Activated T-helper 2 cell treated with anti-CD3 and anti-CD28 coated beads, Interferon-gamma antibody, Interleukin-2, Interleukin-4, amounts not matched to agents 10 μg/mL and 5 μg/mL and 100 μg/mL, durations not matched to agents 14 hours and 24 hours and 36 hours (primary cell): ENCODE measurements around the gene SIRPB2. TPM values are rescaled to one million over a fixed set of nuclear protein-coding genes. Genes with fewer than 3 reads are reported as not detected.

Source experiments
- DNase-seq: peaks from one replicate; pipeline ENCODE4 v3.0.0; 2021; ENCODE audit warnings: low spot score
- H3K27ac Mint-ChIP-seq: one replicate; pipeline ENCODE4 v1.8.0; 2021; ENCODE audit warnings: mixed read lengths
- H3K27me3 Mint-ChIP-seq: one replicate; pipeline ENCODE4 v1.8.0; 2021; ENCODE audit warnings: low read depth, mixed read lengths
- H3K36me3 Mint-ChIP-seq: one replicate; pipeline ENCODE4 v1.8.0; 2021; ENCODE audit warnings: low read depth, mixed read lengths
- H3K4me1 Mint-ChIP-seq: one replicate; pipeline ENCODE4 v1.8.0; 2021; ENCODE audit warnings: low read depth, mixed read lengths
- H3K4me3 Mint-ChIP-seq: one replicate; pipeline ENCODE4 v1.8.0; 2021; ENCODE audit warnings: low read depth, mild to moderate bottlenecking, moderate library complexity, mixed read lengths
- H3K9me3 Mint-ChIP-seq: one replicate; pipeline ENCODE4 v1.8.0; 2021; ENCODE audit warnings: mixed read lengths
- intact Hi-C: fragments of 100-400 bp; cut with micrococcal nuclease; formaldehyde crosslinking; loops from one replicate; pipeline ENCODE4 v1.15.1; 2023
- total RNA-seq: library from RNA; stranded (reverse); gene quantifications from 2 replicates; pipeline ENCODE4 v1.2.3, GENCODE V29; 2022

Gene SIRPB2
- not detected in 2 replicates for total RNA-seq

DNA sequence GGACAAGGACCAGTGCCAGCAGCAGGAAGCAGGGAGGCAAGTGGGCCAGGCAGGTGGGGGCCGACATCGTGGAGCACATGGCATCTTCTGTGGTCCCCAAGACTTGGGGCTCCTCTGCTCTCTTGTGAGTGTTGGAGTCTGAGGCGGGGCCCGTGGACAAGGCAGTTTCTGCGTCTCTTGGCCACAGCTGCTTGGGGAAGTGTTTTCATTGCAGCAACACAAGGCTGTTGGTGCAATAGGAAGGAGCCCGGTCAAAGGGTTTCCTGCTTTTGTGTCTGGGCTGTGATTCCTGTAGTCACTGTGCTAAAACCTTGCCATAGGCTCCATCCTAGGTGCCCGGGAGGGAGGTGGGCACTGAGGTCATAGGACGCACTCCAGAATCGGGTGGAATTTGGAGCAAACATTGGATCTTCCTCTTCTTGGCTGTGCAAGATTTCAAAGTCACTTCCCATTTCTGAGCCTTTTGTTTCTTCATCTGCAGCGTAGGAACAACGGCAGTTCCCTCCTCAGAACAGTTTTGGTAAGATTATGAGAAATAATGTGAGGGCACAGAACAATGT lies at the start of gene SIRPB2:
TSS of gene SIRPB2 (minus strand) at position 140 of the 560 bp plus-strand sequence. CDS start at position 79, 61 bp downstream.
- no peak within 1 kb of the TSS for H3K27ac Mint-ChIP-seq
- no peak for DNase-seq
- no peaks in the 10 kb centered on the region for H3K9me3 Mint-ChIP-seq
- no peaks in the 10 kb centered on the region for H3K36me3 Mint-ChIP-seq
- H3K4me3 Mint-ChIP-seq = no peak within 1 kb of the TSS
- peaks cover 4% of the 10 kb centered on the region for H3K4me1 Mint-ChIP-seq
- intact Hi-C loops = no loop called here
- peaks cover 54% of the 10 kb centered on the region for H3K27me3 Mint-ChIP-seq

DNA sequence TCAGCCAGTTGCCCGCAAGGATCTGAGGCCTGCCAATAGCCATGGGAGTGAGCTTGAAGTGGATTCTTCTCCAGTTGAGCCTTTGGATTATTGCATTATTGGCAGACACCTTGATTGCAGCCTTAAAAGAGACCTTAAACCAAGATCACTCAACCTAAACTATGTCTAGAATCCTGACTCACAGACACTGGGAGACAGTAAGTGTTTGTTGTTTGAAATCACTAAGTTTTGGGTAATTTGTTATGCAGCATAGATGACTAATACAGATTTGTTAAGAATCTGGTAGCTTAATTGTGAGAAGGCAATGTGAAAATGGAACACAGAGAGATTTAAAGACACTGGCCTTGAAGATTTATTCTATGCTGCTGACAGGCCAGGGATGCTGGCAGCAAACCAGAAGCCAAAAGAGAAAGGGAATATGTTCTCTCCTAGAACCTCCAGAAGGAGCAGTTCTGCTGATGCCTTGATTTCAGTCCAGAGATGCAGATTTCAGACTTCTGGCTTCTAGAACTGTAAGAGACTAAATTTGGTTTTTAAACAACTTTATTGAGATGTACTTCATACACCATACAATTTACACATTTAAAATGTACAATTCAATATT lies 48.7 kb upstream of the SIRPB2 start:
- H3K27me3 Mint-ChIP-seq = peaks cover 16% of the 10 kb centered on the region
- intact Hi-C loops = no loop called here
- H3K36me3 Mint-ChIP-seq = no peaks in the 10 kb centered on the region
- peaks cover 7% of the 10 kb centered on the region for H3K4me1 Mint-ChIP-seq
- H3K27ac Mint-ChIP-seq = no peak overlapping the region
- no peak overlapping the region for H3K4me3 Mint-ChIP-seq
- peaks cover 11% of the 10 kb centered on the region for H3K9me3 Mint-ChIP-seq
- DNase-seq = no peak

DNA sequence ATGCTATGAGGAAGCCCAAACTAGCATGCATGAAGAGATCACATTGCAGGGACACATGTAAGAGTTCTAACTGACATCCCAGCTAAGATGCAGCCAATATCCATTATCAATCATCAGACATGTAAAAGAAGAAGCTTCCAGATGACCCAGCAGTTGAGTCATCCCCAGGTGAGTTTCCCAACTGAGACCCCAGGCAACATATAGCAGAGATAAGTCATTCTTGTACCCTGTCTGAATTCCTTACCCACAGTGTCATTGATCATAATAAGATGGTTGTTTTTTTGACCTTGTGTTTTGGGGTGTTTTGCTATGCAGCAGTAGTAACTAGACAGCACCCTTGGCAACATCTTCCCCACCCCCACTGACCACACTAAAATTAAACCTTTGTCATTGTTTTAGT lies 47.4 kb upstream of the SIRPB2 start:
- intact Hi-C loops = no loop called here
- Mint-ChIP-seq H3K36me3 (no peaks in the 10 kb centered on the region), H3K27me3 (peaks cover 9% of the 10 kb centered on the region), H3K4me3 (no peak overlapping the region), H3K9me3 (peaks cover 11% of the 10 kb centered on the region), H3K4me1 (peaks cover 7% of the 10 kb centered on the region), H3K27ac (no peak overlapping the region)
- DNase-seq = no peak

DNA sequence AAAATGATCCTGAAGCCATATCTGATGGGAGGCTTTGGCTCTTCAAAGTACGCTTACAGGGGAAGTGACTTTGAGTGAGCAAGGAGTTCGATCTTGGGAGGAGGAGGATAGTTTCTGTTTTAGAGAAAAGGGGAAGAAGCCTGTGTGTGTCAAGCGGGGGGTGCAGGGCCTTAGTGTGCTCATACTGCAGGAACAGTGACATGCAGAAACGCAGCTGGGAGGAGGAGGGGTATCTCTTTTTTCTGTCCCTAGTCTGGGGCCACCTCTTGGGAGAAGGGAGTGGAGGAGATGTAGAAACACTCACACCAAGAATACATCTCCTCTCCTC lies 46.5 kb upstream of the SIRPB2 start:
- peaks cover 11% of the 10 kb centered on the region for H3K9me3 Mint-ChIP-seq

DNA sequence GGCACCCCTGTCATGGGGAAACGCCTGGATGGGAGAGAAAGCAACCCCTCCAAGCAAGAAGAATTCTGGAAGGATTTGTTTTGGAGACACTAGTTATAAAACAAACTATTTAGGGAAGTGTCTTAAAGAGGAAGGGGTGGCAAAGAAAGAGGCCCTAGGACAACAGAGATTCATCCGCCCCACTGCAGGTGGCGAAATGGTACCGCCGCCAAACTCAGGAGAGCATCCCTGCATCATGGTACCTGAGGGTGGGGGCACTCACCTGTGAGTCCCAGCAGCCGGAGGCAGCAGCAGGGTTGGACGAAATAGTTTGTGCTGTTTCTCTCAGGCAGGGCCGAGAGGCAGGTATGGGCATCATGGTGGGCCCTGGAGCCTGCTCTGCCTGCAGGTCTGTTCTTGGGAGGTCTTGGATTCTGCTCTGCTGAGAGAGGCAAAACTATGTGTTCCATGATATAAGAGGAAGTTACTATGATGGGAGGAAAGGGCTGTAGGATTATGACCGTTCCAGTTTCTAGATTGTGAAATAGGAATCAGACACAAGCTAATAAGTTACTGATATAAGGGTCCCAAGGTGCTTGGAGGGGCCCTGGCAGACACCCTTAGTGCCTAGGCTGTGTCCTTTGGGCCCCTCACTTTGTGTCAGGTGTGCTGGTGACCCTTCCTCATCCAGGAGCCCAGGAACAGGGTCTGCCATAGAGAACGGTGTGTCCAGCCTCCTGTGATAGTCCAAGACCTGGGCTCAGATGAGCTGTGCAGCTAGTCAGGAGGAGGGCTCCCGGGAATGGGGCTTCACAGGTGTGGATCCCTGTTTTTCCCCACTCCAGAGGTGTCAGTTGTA lies 45.9 kb upstream of the SIRPB2 start:
- H3K36me3 Mint-ChIP-seq = no peaks in the 10 kb centered on the region
- no peak for DNase-seq
- H3K4me1 Mint-ChIP-seq = peaks cover 7% of the 10 kb centered on the region
- H3K9me3 Mint-ChIP-seq = peaks cover 11% of the 10 kb centered on the region
- H3K27me3 Mint-ChIP-seq = peaks cover 4% of the 10 kb centered on the region
- no peak overlapping the region for H3K27ac Mint-ChIP-seq
- intact Hi-C loops = no loop called here
- no peak overlapping the region for H3K4me3 Mint-ChIP-seq

More for the DNA sequence above, 46.5 kb upstream of the SIRPB2 start:
- peaks cover 5% of the 10 kb centered on the region for H3K27me3 Mint-ChIP-seq
- DNase-seq = no peak
- no peak overlapping the region for H3K27ac Mint-ChIP-seq
- intact Hi-C loops = no loop called here
- H3K36me3 Mint-ChIP-seq = no peaks in the 10 kb centered on the region
- H3K4me3 Mint-ChIP-seq = no peak overlapping the region
- H3K4me1 Mint-ChIP-seq = peaks cover 7% of the 10 kb centered on the region

DNA sequence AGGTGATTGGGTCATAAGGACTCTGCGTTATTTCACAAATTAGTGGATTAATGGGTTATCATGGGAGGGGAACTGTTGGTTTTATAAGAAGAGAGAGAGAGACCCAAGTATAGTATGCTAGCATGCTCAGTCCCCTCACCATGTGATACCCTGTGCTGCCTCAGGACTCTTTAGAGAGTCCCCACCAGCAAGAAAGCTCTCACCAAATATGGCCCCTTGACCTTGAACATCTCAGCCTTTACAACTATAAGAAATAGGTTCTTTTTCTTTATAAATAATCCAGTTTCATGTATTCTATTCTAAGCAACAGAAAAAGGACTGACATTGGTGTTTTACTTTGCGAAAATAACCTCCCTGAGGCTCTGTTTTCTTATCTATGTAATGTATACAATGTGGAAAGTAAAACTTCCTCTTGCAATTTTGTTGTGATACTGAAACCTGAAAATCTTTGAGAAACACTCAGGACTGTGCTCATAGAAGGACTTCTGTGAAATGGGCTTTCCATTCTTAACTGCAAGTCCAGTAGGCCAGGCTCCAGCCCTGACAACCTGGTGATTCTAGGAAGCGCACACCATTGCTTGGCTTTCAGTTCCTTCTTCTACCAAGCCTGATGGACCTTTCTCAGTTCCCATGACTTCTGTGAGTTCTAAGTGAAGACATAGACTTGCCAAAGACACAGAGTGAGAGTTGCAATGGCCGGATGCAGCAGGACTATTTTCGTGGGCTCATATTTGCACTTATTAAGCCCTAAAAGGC lies 44.4 kb upstream of the SIRPB2 start:
- Mint-ChIP-seq H3K9me3 (peaks cover 5% of the 10 kb centered on the region), H3K4me1 (peaks cover 9% of the 10 kb centered on the region), H3K27ac (no peak overlapping the region), H3K36me3 (no peaks in the 10 kb centered on the region), H3K4me3 (no peak overlapping the region), H3K27me3 (no peaks in the 10 kb centered on the region)
- no peak for DNase-seq
- intact Hi-C loops = no loop called here

DNA sequence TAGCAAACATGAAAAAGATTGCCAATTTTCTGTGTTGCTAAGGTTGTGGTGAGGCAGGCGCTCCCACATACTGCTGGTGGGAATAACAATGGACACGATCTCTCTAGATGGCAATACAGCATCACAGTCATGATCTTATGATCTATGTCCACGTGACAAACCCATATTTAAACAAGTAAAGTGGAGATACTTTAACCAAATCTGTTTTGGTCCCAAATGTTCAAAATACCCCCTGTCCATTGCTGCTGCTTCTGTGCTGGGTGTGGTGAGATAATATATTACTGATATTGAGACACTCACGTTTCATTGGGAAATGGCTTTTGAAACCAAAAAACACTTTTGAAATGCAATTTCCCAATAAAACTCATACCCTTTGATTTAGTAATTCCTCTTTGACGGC lies 43.3 kb upstream of the SIRPB2 start:
- no peaks in the 10 kb centered on the region for H3K36me3 Mint-ChIP-seq
- peaks cover 7% of the 10 kb centered on the region for H3K4me1 Mint-ChIP-seq
- H3K9me3 Mint-ChIP-seq = no peaks in the 10 kb centered on the region
- H3K27me3 Mint-ChIP-seq = peaks cover 2% of the 10 kb centered on the region
- intact Hi-C loops = loop anchor here (5.0 kb wide), 1 partner anchor 243 kb away; no protein-coding TSS in a partner anchor
- H3K27ac Mint-ChIP-seq = no peak overlapping the region
- DNase-seq = no peak
- H3K4me3 Mint-ChIP-seq = no peak overlapping the region

DNA sequence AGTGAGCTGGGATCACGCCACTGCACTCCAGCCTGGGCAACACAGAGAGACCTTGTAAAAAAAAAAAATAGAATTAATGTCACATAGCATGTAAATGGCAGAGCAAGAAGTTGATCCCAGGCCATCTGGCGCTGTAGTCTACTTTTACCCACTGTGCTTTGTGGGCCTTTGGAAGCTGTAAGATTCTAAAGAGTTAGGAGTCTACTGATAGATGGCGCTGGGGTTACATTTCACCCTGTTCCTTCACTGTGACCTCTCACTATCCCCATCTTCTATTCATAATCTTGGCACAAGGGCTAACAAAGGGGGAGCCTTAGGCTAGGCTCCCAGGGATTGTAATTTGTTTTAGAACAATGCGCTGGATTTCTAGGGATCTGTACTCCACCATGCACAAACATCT lies 41.8 kb upstream of the SIRPB2 start:
- Mint-ChIP-seq H3K27me3 (peaks cover 4% of the 10 kb centered on the region), H3K4me1 (peaks cover 6% of the 10 kb centered on the region), H3K4me3 (no peak overlapping the region), H3K36me3 (no peaks in the 10 kb centered on the region), H3K27ac (no peak overlapping the region), H3K9me3 (no peaks in the 10 kb centered on the region)
- no peak for DNase-seq
- intact Hi-C loops = loop anchor here (1.0 to 5.0 kb wide), 2 partner anchors 201 to 244 kb away; no protein-coding TSS in a partner anchor

DNA sequence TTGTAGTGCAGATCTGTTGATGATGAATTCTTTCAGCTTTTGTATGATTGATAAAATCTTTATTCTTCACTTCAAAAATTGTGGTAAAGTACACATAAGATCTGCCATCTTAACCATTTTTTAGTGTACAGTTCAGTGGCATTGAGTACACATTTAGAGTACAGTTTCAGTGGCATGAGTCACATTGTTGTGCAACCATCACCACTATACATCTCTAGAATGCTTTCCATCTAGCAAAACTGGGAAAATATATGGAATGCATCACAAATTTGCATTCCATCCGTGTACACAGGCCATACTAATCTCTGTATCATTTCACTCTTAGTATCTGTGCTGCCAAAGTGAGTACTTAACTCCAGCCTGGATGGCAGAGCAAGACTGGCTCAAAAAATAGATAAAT lies 37.6 kb upstream of the SIRPB2 start:
- Mint-ChIP-seq H3K27me3 (peaks cover 10% of the 10 kb centered on the region), H3K9me3 (no peaks in the 10 kb centered on the region), H3K36me3 (no peaks in the 10 kb centered on the region), H3K27ac (no peak overlapping the region), H3K4me3 (no peak overlapping the region), H3K4me1 (peaks cover 3% of the 10 kb centered on the region)
- DNase-seq = no peak
- intact Hi-C loops = no loop called here

DNA sequence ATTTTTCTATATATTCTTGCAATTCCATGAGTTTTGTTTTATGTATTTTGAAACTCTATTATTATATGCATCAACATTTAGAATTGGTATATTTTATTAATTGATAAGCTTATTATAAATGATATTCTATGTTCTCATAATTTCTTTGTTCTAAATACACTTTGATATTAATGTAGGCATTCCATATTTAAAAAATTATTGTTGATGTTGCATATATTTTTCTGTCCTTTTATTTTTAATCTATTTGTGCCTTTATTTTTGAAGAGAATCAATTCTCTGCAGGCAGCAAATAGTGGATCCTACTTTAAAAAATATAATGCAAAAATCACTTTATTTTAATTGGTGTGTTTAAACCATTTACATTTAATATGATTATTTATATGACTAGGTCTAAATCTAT lies 36.7 kb upstream of the SIRPB2 start:
- no peaks in the 10 kb centered on the region for H3K36me3 Mint-ChIP-seq
- no peak overlapping the region for H3K27ac Mint-ChIP-seq
- intact Hi-C loops = no loop called here
- DNase-seq = no peak
- peaks cover 13% of the 10 kb centered on the region for H3K27me3 Mint-ChIP-seq
- H3K4me1 Mint-ChIP-seq = peaks cover 3% of the 10 kb centered on the region
- no peak overlapping the region for H3K4me3 Mint-ChIP-seq
- H3K9me3 Mint-ChIP-seq = no peaks in the 10 kb centered on the region

DNA sequence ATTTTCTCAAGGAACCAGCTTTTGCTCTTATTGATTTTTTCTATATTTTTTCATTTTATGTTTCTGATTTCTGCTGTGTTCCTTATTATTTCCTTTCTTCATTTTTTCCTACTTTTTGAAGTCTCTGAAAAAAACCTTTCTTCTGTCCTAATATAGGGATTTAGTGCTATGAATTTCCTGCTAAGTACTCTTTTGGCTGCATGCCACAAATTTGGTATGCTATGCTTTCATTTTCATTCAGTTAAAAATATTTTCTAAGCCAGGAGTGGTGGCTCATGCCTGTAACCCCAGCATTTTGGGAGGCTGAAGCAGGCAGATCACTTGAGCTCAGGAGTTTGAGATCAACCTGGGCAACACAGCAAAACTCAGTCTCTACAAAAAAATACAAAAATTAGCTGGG lies 35.7 kb upstream of the SIRPB2 start:
- Mint-ChIP-seq H3K9me3 (no peaks in the 10 kb centered on the region), H3K27me3 (peaks cover 15% of the 10 kb centered on the region), H3K4me1 (peaks cover 3% of the 10 kb centered on the region)

DNA sequence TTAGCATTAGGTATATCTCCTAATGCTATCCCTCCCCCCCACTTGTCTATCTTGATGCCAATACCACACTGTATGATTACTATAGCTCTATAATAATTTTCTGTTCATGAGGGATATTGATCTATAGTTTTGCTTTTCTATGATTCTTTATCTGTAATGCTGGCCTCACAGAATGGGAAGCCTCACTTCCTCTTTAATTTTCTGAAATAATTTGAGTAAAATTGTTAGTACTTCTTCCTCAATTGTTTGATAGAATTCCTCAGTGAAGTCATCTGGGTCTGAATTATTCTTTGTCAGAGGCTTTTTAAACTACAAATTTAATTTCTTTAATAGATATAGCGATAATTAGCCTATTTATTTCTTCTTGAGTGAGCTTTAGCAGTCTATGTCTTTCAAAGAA lies 35.1 kb upstream of the SIRPB2 start:
- peaks cover 19% of the 10 kb centered on the region for H3K27me3 Mint-ChIP-seq
- intact Hi-C loops = no loop called here
- H3K27ac Mint-ChIP-seq = no peak overlapping the region
- H3K9me3 Mint-ChIP-seq = no peaks in the 10 kb centered on the region
- DNase-seq = no peak
- H3K36me3 Mint-ChIP-seq = no peaks in the 10 kb centered on the region
- H3K4me3 Mint-ChIP-seq = no peak overlapping the region
- peaks cover 3% of the 10 kb centered on the region for H3K4me1 Mint-ChIP-seq

More for the DNA sequence above, 35.7 kb upstream of the SIRPB2 start:
- no peak overlapping the region for H3K27ac Mint-ChIP-seq
- no peak overlapping the region for H3K4me3 Mint-ChIP-seq
- DNase-seq = no peak
- H3K36me3 Mint-ChIP-seq = no peaks in the 10 kb centered on the region
- intact Hi-C loops = no loop called here
